Esophagus muscularis mucosa (tissue), 4 donors: Measurements from ENCODE around the gene ATF7IP.

Experiments used
- EP300 ChIP-seq: sonication (generic); formaldehyde crosslinking; IDR thresholded peaks from one replicate; pipeline ENCODE4 v1.6.1; 2017; ENCODE audit warnings: antibody characterized with exemption
- POLR2A ChIP-seq: fragments of 450-650 bp; IDR thresholded peaks from one replicate; pipeline ENCODE4 v1.6.1; 2017; ENCODE audit warnings: antibody characterized with exemption, moderate library complexity, mild to moderate bottlenecking, low read depth
- POLR2AphosphoS5 ChIP-seq, 2 donors: sonication (generic); formaldehyde crosslinking; IDR thresholded peaks; one replicate each; pipeline ENCODE4 v1.6.1; 2017; ENCODE audit warnings: antibody characterized with exemption in 2 of 2
- TF ChIP-seq, protein P1 (sequence below), 3 experiments: fragments of 200-600 bp in 2 of 3; fragments of 450-650 bp in 1 of 3; sonication (generic) in 2 of 3; IDR thresholded peaks; one replicate each; pipeline ENCODE4 v1.5.1; 2017 to 2019; ENCODE audit warnings: antibody characterized with exemption in 3 of 3, mild to moderate bottlenecking in 2 of 3, moderate library complexity in 1 of 3

DNA sequence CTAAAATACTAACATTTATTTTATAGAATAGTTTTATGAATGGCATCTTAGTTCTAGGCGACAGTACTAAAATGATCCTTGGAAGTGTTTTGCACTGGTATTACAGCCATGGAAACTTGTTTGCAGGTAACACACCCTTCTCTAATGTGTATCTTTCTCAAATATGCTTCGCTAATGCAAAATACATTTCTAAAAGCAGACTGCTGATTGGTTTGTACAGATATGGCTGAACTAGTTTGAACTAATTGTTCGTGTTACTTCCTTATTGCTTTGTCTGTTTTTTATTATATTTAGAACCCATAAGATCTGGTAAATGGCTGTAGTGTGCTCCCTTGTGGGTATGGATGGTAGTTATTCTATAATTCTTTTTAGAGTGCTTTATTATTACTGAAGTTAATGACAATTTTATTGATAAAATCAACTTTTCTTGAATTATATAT, 53.0 kb downstream of the ATF7IP start:
- TF ChIP-seq, protein P1, sequence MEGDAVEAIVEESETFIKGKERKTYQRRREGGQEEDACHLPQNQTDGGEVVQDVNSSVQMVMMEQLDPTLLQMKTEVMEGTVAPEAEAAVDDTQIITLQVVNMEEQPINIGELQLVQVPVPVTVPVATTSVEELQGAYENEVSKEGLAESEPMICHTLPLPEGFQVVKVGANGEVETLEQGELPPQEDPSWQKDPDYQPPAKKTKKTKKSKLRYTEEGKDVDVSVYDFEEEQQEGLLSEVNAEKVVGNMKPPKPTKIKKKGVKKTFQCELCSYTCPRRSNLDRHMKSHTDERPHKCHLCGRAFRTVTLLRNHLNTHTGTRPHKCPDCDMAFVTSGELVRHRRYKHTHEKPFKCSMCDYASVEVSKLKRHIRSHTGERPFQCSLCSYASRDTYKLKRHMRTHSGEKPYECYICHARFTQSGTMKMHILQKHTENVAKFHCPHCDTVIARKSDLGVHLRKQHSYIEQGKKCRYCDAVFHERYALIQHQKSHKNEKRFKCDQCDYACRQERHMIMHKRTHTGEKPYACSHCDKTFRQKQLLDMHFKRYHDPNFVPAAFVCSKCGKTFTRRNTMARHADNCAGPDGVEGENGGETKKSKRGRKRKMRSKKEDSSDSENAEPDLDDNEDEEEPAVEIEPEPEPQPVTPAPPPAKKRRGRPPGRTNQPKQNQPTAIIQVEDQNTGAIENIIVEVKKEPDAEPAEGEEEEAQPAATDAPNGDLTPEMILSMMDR (IDR thresholded peaks at IDR 0.05), result peak; percentile 39 to 44 (median 40)
- TF ChIP-seq POLR2A, result no peak
- TF ChIP-seq POLR2AphosphoS5 (IDR thresholded peaks at IDR 0.05), result no peak
- no peak for TF ChIP-seq EP300
